H9 (cell line): Measurements from ENCODE around the gene RAD23B. TPM values are rescaled to one million over a fixed set of nuclear protein-coding genes. Genes with fewer than 3 reads are reported as not detected.

ENCODE experiments used
- DNase-seq: peaks from one replicate; pipeline ENCODE4 v3.0.0-alpha.2; 2017
- H2AFZ ChIP-seq: one replicate; pipeline ENCODE4 v1.6.1; 2013; ENCODE audit warnings: mild to moderate bottlenecking, low read length, control low read depth, moderate library complexity
- H2AK5ac ChIP-seq: 2 replicates; pipeline ENCODE4 v1.6.1; 2013; ENCODE audit warnings: low read length, control low read depth, mixed read lengths; ENCODE audit not compliant: insufficient read length
- H2BK120ac ChIP-seq: one replicate; pipeline ENCODE4 v1.6.1; 2013; ENCODE audit warnings: low read depth, mild to moderate bottlenecking, low read length, control low read depth, inconsistent platforms; ENCODE audit not compliant: poor library complexity, severe bottlenecking
- H2BK12ac ChIP-seq: 2 replicates; pipeline ENCODE4 v1.6.1; 2013; ENCODE audit warnings: low read length, control low read depth, mixed read lengths, low read depth; ENCODE audit not compliant: insufficient read length
- H2BK15ac ChIP-seq: 2 replicates; pipeline ENCODE4 v1.6.1; 2013; ENCODE audit warnings: low read depth, low read length, control low read depth
- H2BK20ac ChIP-seq: one replicate; pipeline ENCODE4 v1.6.1; 2013; ENCODE audit warnings: low read depth, mild to moderate bottlenecking, low read length, control low read depth, inconsistent platforms; ENCODE audit not compliant: poor library complexity, severe bottlenecking
- H2BK5ac ChIP-seq: 2 replicates; pipeline ENCODE4 v1.6.1; 2013; ENCODE audit warnings: low read length, control low read depth, mixed read lengths; ENCODE audit not compliant: insufficient read length
- H3K14ac ChIP-seq: 2 replicates; pipeline ENCODE4 v1.6.1; 2013; ENCODE audit warnings: low read length, control low read depth; ENCODE audit not compliant: insufficient read depth
- H3K18ac ChIP-seq: 2 replicates; pipeline ENCODE4 v1.6.1; 2013; ENCODE audit warnings: low read depth, mild to moderate bottlenecking, mixed read lengths, low read length, control low read depth; ENCODE audit not compliant: insufficient read length
- H3K23ac ChIP-seq: 2 replicates; pipeline ENCODE4 v1.6.1; 2013; ENCODE audit warnings: low read length, control low read depth, mixed read lengths, low read depth; ENCODE audit not compliant: insufficient read length
- H3K23me2 ChIP-seq: 2 replicates; pipeline ENCODE4 v1.6.1; 2013; ENCODE audit warnings: low read depth, mild to moderate bottlenecking, mixed read lengths, low read length, control low read depth; ENCODE audit not compliant: insufficient read length, poor library complexity, severe bottlenecking
- H3K27ac ChIP-seq: 2 replicates; pipeline ENCODE4 v1.5.1; 2013; ENCODE audit warnings: low read length, control low read depth, mixed read lengths, low read depth; ENCODE audit not compliant: insufficient read length
- H3K27me3 ChIP-seq: 2 replicates; pipeline ENCODE4 v1.6.1; 2013; ENCODE audit warnings: low read length, control low read depth, inconsistent platforms; ENCODE audit not compliant: insufficient read depth
- H3K4ac ChIP-seq: 2 replicates; pipeline ENCODE4 v1.6.1; 2013; ENCODE audit warnings: low read depth, mild to moderate bottlenecking, control low read depth, inconsistent platforms, low read length, moderate library complexity
- H3K4me1 ChIP-seq: 2 replicates; pipeline ENCODE4 v1.6.1; 2013; ENCODE audit warnings: low read length, control low read depth, inconsistent platforms; ENCODE audit not compliant: insufficient read depth
- H3K4me2 ChIP-seq: 2 replicates; pipeline ENCODE4 v1.6.1; 2013; ENCODE audit warnings: low read length, control low read depth, mixed read lengths; ENCODE audit not compliant: insufficient read length, insufficient read depth
- H3K56ac ChIP-seq: 2 replicates; pipeline ENCODE4 v1.6.1; 2013; ENCODE audit warnings: low read depth, mild to moderate bottlenecking, mixed read lengths, low read length, control low read depth; ENCODE audit not compliant: insufficient read length
- H3K79me1 ChIP-seq: 2 replicates; pipeline ENCODE4 v1.6.1; 2013; ENCODE audit warnings: low read depth, mild to moderate bottlenecking, moderate library complexity, low read length, control low read depth, inconsistent platforms; ENCODE audit not compliant: insufficient read depth, poor library complexity, severe bottlenecking
- H3K79me2 ChIP-seq: 2 replicates; pipeline ENCODE4 v1.6.1; 2013; ENCODE audit warnings: low read length, control low read depth, inconsistent platforms; ENCODE audit not compliant: insufficient read depth
- H3K9ac ChIP-seq: 2 replicates; pipeline ENCODE4 v1.6.1; 2013; ENCODE audit warnings: low read length, control low read depth, mixed read lengths; ENCODE audit not compliant: insufficient read length; ENCODE audit errors: extremely low read depth
- H3K9me3 ChIP-seq: one replicate; pipeline ENCODE4 v1.6.1; 2013; ENCODE audit warnings: low read depth, low read length, inconsistent platforms; ENCODE audit not compliant: control insufficient read depth
- H3T11ph ChIP-seq: one replicate; pipeline ENCODE4 v1.6.1; 2013; ENCODE audit warnings: mild to moderate bottlenecking, low read length, control low read depth, inconsistent platforms
- H4K20me1 ChIP-seq: one replicate; pipeline ENCODE4 v1.6.1; 2013; ENCODE audit not compliant: control insufficient read depth, insufficient read length, insufficient read depth
- H4K5ac ChIP-seq: 2 replicates; pipeline ENCODE4 v1.6.1; 2013; ENCODE audit warnings: low read depth, mild to moderate bottlenecking, mixed read lengths, low read length, control low read depth; ENCODE audit not compliant: insufficient read length
- H4K8ac ChIP-seq: replicated peaks from 2 replicates; pipeline ENCODE4 v1.6.1; 2013; ENCODE audit warnings: low read length, control low read depth, mixed read lengths, low read depth; ENCODE audit not compliant: insufficient read length
- H4K91ac ChIP-seq: 2 replicates; pipeline ENCODE4 v1.6.1; 2013; ENCODE audit warnings: low read depth, mild to moderate bottlenecking, moderate library complexity, mixed read lengths, low read length, control low read depth; ENCODE audit not compliant: insufficient read length
- H3K27ac Mint-ChIP-seq, 3 experiments: 2 replicates in 2 of 3; 3 replicates in 1 of 3; pipeline ENCODE4 v1.8.0; 2020 to 2021; ENCODE audit warnings: mixed read lengths in 3 of 3, mild to moderate bottlenecking in 1 of 3, moderate library complexity in 1 of 3
- H3K27me3 Mint-ChIP-seq: 2 replicates; pipeline ENCODE4 v1.8.0; 2021; ENCODE audit warnings: low read depth, mild to moderate bottlenecking, moderate library complexity, mixed read lengths
- H3K36me3 Mint-ChIP-seq, 3 experiments: 2 replicates in 2 of 3; 3 replicates in 1 of 3; pipeline ENCODE4 v1.8.0; 2020 to 2021; ENCODE audit warnings: low read depth in 3 of 3, mixed read lengths in 3 of 3; ENCODE audit not compliant: insufficient read depth in 1 of 3
- H3K4me1 Mint-ChIP-seq, 2 experiments: 2 replicates each; pipeline ENCODE4 v1.8.0; 2020; ENCODE audit warnings: mixed read lengths in 2 of 2
- H3K4me3 Mint-ChIP-seq, 2 experiments: 2 replicates in 1 of 2; 3 replicates in 1 of 2; pipeline ENCODE4 v1.8.0; 2020 to 2021; ENCODE audit warnings: mild to moderate bottlenecking in 2 of 2, mixed read lengths in 2 of 2, moderate library complexity in 1 of 2
- H3K9me3 Mint-ChIP-seq, 2 experiments: 2 replicates in 1 of 2; 3 replicates in 1 of 2; pipeline ENCODE4 v1.8.0; 2020; ENCODE audit warnings: mild to moderate bottlenecking in 2 of 2, mixed read lengths in 2 of 2, moderate library complexity in 1 of 2
- CTCF ChIP-seq: fragments of 200-600 bp; sonication (generic); conservative IDR thresholded peaks from 3 replicates; pipeline ENCODE4 v1.8.0; 2021; ENCODE audit warnings: antibody characterized with exemption, mild to moderate bottlenecking
- WGBS: extraction: QIAGEN DNeasy Blood & Tissue Kit; methylation state at CpG from one replicate; pipeline ENCODE4 v1.1.7; 2013; ENCODE audit warnings: missing lambda C conversion rate, low lambda C conversion rate, mixed read lengths; ENCODE audit not compliant: insufficient read length; ENCODE audit errors: extremely low coverage; 5-methylcytosine and 5-hydroxymethylcytosine counted together
- total RNA-seq: library from RNA; stranded (reverse); gene quantifications from 2 replicates; pipeline ENCODE4 v1.2.1, GENCODE V29; 2021

RAD23B gene
- total RNA-seq, 1 experiment from 2014 or later, result 154 TPM

GRCh38 chr9:107328510-107328909, 45.4 kb downstream of the RAD23B start:
- no peak overlapping the region for H2BK12ac ChIP-seq
- no peak for TF ChIP-seq CTCF
- H3K79me2 ChIP-seq, result no peaks in the 10 kb centered on the region; the same call in 1 of the 2 replicates
- H2BK120ac ChIP-seq, result no peak overlapping the region
- no CpG with 5 or more reads among the region's 7 CpGs for WGBS
- H3K14ac ChIP-seq, result no peak overlapping the region; the same call in 1 of the 2 replicates
- Mint-ChIP-seq H3K4me3 (no peak overlapping the region), H3K4me1 (0 out of 4 replicates have a peak, but pooled peaks cover 2 to 4% of the 10 kb centered on the region in 2 experiments), H3K27ac (peak overlapping the region in 2 of 3 experiments; percentile 40 to 43; a peak in 3 of 7 replicates), H3K27me3 (no peaks in the 10 kb centered on the region), H3K9me3 (no peaks in the 10 kb centered on the region), H3K36me3 (peaks cover 51 to 96% (median 92%) of the 10 kb centered on the region in 3 experiments)
- H2AFZ ChIP-seq, result no peak overlapping the region
- no peak overlapping the region for H2AK5ac ChIP-seq
- H4K5ac ChIP-seq, result no peak overlapping the region
- no peaks in the 10 kb centered on the region for H4K20me1 ChIP-seq
- no peaks in the 10 kb centered on the region for H3K4me1 ChIP-seq
- H3K9me3 ChIP-seq, result no peaks in the 10 kb centered on the region
- H3K4me2 ChIP-seq, result no peak overlapping the region
- H3K23ac ChIP-seq, result no peak overlapping the region
- no peak overlapping the region for H3K56ac ChIP-seq
- no peak overlapping the region for H2BK20ac ChIP-seq
- no peak overlapping the region for H3K27ac ChIP-seq
- no peak overlapping the region for H3K9ac ChIP-seq
- H4K8ac ChIP-seq, result no peak overlapping the region
- no peaks in the 10 kb centered on the region for H3K79me1 ChIP-seq
- H3K27me3 ChIP-seq, result no peaks in the 10 kb centered on the region
- H2BK15ac ChIP-seq, result no peak overlapping the region
- H3K18ac ChIP-seq, result no peak overlapping the region
- no peaks in the 10 kb centered on the region for H3K23me2 ChIP-seq
- no peak overlapping the region for H4K91ac ChIP-seq
- H2BK5ac ChIP-seq, result no peak overlapping the region
- H3T11ph ChIP-seq, result no peak overlapping the region
- no peak overlapping the region for H3K4ac ChIP-seq
- no peak for DNase-seq
